GM12878 (cell line): ENCODE measurements around the gene FLVCR1. TPM values are rescaled to one million over a fixed set of nuclear protein-coding genes. Genes with fewer than 3 reads are reported as not detected.

Experiments
- ATF7 ChIP-seq: fragments of 450-650 bp; IDR thresholded peaks from 2 replicates; pipeline ENCODE4 v1.6.1; 2016; ENCODE audit warnings: low read depth, mild to moderate bottlenecking
- BCL11A ChIP-seq: IDR thresholded peaks from 2 replicates; pipeline ENCODE4 v1.6.1; 2011; ENCODE audit warnings: low read depth, low read length
- BHLHE40 ChIP-seq, 2 experiments: fragments of 450-650 bp in 1 of 2; IDR thresholded peaks; 2 replicates each; pipeline ENCODE4 v1.6.1; 2011 to 2017; ENCODE audit warnings: low read depth in 2 of 2, borderline replicate concordance in 1 of 2, improper control_type of control experiment in 1 of 2, low read length in 1 of 2, mild to moderate bottlenecking in 1 of 2
- BRCA1 ChIP-seq: IDR thresholded peaks from 2 replicates; pipeline ENCODE4 v1.6.1; 2011; ENCODE audit warnings: low read depth, low read length, improper control_type of control experiment
- CREB1 ChIP-seq: IDR thresholded peaks from 2 replicates; pipeline ENCODE4 v1.6.1; 2012; ENCODE audit warnings: low read depth, mild to moderate bottlenecking, inconsistent platforms
- EP300 ChIP-seq, 2 experiments: fragments of 150-350 bp in 1 of 2; IDR thresholded peaks; 2 replicates each; pipeline ENCODE4 v1.6.1; 2011 to 2012; ENCODE audit warnings: low read depth in 2 of 2, low read length in 2 of 2, borderline replicate concordance in 1 of 2, improper control_type of control experiment in 1 of 2, inconsistent platforms in 1 of 2; ENCODE audit not compliant: control insufficient read depth in 1 of 2
- EZH2 ChIP-seq: IDR thresholded peaks from 2 replicates; pipeline ENCODE4 v1.6.1; 2012; ENCODE audit warnings: low read depth, mild to moderate bottlenecking, control low read depth, inconsistent platforms, low read length, borderline replicate concordance; ENCODE audit not compliant: control insufficient read depth
- HDAC2 ChIP-seq: fragments of 200-600 bp; sonication (generic); IDR thresholded peaks from 2 replicates; pipeline ENCODE4 v1.6.1; 2017
- IKZF1 ChIP-seq: fragments of 450-650 bp; conservative IDR thresholded peaks from 2 replicates; pipeline ENCODE4 v1.6.1; 2017; ENCODE audit warnings: antibody characterized with exemption, mild to moderate bottlenecking
- IRF4 ChIP-seq: IDR thresholded peaks from 2 replicates; pipeline ENCODE4 v1.6.1; 2011; ENCODE audit warnings: low read depth, low read length
- MEF2A ChIP-seq: IDR thresholded peaks from 2 replicates; pipeline ENCODE4 v1.6.1; 2011; ENCODE audit warnings: low read depth, mild to moderate bottlenecking, low read length, moderate library complexity; ENCODE audit not compliant: insufficient read depth
- MEF2B ChIP-seq: fragments of 450-650 bp; IDR thresholded peaks from 2 replicates; pipeline ENCODE4 v1.6.1; 2018; ENCODE audit warnings: mild to moderate bottlenecking, moderate library complexity; ENCODE audit not compliant: partially characterized antibody, poor library complexity, severe bottlenecking
- MTA2 ChIP-seq: fragments of 450-650 bp; IDR thresholded peaks from 2 replicates; pipeline ENCODE4 v1.6.1; 2016; ENCODE audit warnings: low read depth, mild to moderate bottlenecking, moderate library complexity
- MTA3 ChIP-seq: IDR thresholded peaks from 2 replicates; pipeline ENCODE4 v1.6.1; 2012; ENCODE audit warnings: low read length, inconsistent platforms, borderline replicate concordance
- MXI1 ChIP-seq: fragments of 150-350 bp; IDR thresholded peaks from 2 replicates; pipeline ENCODE4 v1.6.1; 2011; ENCODE audit warnings: low read depth, mild to moderate bottlenecking, inconsistent platforms, low read length, improper control_type of control experiment
- NFIC ChIP-seq: IDR thresholded peaks from 2 replicates; pipeline ENCODE4 v1.6.1; 2012; ENCODE audit warnings: low read depth, mild to moderate bottlenecking, inconsistent platforms, low read length, moderate library complexity
- NFYB ChIP-seq: IDR thresholded peaks from 2 replicates; pipeline ENCODE4 v1.6.1; 2011; ENCODE audit warnings: low read depth, mild to moderate bottlenecking, low read length, improper control_type of control experiment, moderate library complexity; ENCODE audit not compliant: insufficient read depth
- RELB ChIP-seq: fragments of 450-650 bp; IDR thresholded peaks from 2 replicates; pipeline ENCODE4 v1.6.1; 2017; ENCODE audit warnings: low read depth, mild to moderate bottlenecking, moderate library complexity
- SMARCA5 ChIP-seq: fragments of 450-650 bp; IDR thresholded peaks from 2 replicates; pipeline ENCODE4 v1.6.1; 2017; ENCODE audit warnings: mild to moderate bottlenecking
- ZNF217 ChIP-seq: fragments of 450-650 bp; IDR thresholded peaks from 2 replicates; pipeline ENCODE4 v1.6.1; 2017; ENCODE audit warnings: antibody characterized with exemption, mild to moderate bottlenecking
- ZNF24 ChIP-seq: fragments of 450-650 bp; IDR thresholded peaks from 2 replicates; pipeline ENCODE4 v1.6.1; 2017; ENCODE audit warnings: antibody characterized with exemption, mild to moderate bottlenecking
- ZNF687 ChIP-seq: fragments of 450-650 bp; IDR thresholded peaks from 2 replicates; pipeline ENCODE4 v1.6.1; 2017; ENCODE audit warnings: mild to moderate bottlenecking, moderate library complexity
- polyA plus RNA-seq, 11 experiments: library from polyadenylated mRNA; depleted of rRNA in 4 of 11; unstranded in 6 of 11; stranded (reverse) in 5 of 11; fragments of >200 nt; fragmentation: Nextera tagmentation in 4 of 11; fragmentation: Illumina TruSeq in 1 of 11; extraction: Ambion mirVana in 4 of 11; extraction: Trizol in 1 of 11; gene quantifications; 1 replicate in 1 of 11; 2 replicates in 10 of 11; pipeline versions ENCODE4 v1.2.1 to v1.2.3, GENCODE V29; 2011 to 2016; ENCODE audit warnings: inconsistent platforms in 2 of 11, missing spikeins in 2 of 11, low read depth in 1 of 11
- total RNA-seq, 4 experiments: library from RNA; depleted of rRNA in 3 of 4; stranded (reverse); fragments of >200 nt in 3 of 4; fragmentation: Illumina TruSeq in 1 of 4; extraction: Trizol in 1 of 4; gene quantifications; 2 replicates each; pipeline versions ENCODE4 v1.2.1 to v1.2.3, GENCODE V29; 2013 to 2021

Gene FLVCR1
- total and polyA plus RNA-seq, 10 of the 15 experiments (the other 5 are each of a cell fraction or from before 2014, with no cell fraction given), result 7.1 to 25.2 (median 17.6) TPM

GRCh38 chr1:212873518-212873917 lies 15.4 kb downstream of the FLVCR1 start (continued):
- TF ChIP-seq IRF4 (peak; percentile 91), BCL11A (peak; percentile 64; the same call in 1 of the 2 replicates), MTA3 (peak; percentile 67; the same call in 1 of the 2 replicates), ZNF24 (0 out of 2 replicates have a peak, but pooled peaks have one; percentile 40), ZNF687 (peak; percentile 70), EP300 (IDR thresholded peaks at IDR 0.05; ENCODE audit: borderline replicate concordance in 1 of 2, control insufficient read depth in 1 of 2, low read depth in 2 of 2, low read length in 2 of 2) (peak; percentile 57 to 77; a peak in 3 of 4 replicates), EZH2 (no peak), ZNF217 (peak; percentile 70; the same call in 1 of the 2 replicates), BRCA1 (no peak), NFYB (no peak), IKZF1 (peak; percentile 85), BHLHE40 (IDR thresholded peaks at IDR 0.05; ENCODE audit: borderline replicate concordance in 1 of 2, low read depth in 2 of 2, low read length in 1 of 2) (peak in 1 of 2 experiments; percentile 27; a peak in 1 of 4 replicates), MEF2A (peak; percentile 92), MTA2 (peak; percentile 93), ATF7 (peak; percentile 46; the same call in 1 of the 2 replicates), MEF2B (peak; percentile 80), CREB1 (0 out of 2 replicates have a peak, but pooled peaks have one; percentile 24), HDAC2 (no peak), MXI1 (peak; percentile 42; the same call in 1 of the 2 replicates), SMARCA5 (peak; percentile 69), RELB (peak; percentile 81), NFIC (peak; percentile 82)
